CD4-positive, alpha-beta memory T cell (primary cell): ENCODE data around the gene FCN1. TPM values are rescaled to one million over a fixed set of nuclear protein-coding genes. Genes with fewer than 3 reads are reported as not detected.

Experiments
- CTCF ChIA-PET: fragments of 350-600 bp; sonication (Branson Sonifier 250); formaldehyde crosslinking; loops from one replicate; lab custom pipeline; 2021; ENCODE audit warnings: inconsistent platforms; ENCODE audit not compliant: partially characterized antibody; lab: Charles Lee
- POLR2A ChIA-PET: fragments of 350-600 bp; sonication (Branson Sonifier 250); formaldehyde crosslinking; loops from one replicate; lab custom pipeline; 2021; ENCODE audit not compliant: partially characterized antibody; lab: Charles Lee
- DNase-seq, 5 donors: peaks; one replicate each; pipeline versions ENCODE4 v3.0.0 to v3.0.0-alpha.2; 2020 to 2022; ENCODE audit warnings: mixed read lengths in 1 of 5
- H3K27ac ChIP-seq: one replicate; pipeline ENCODE4 v1.7.0; 2013; ENCODE audit warnings: low read depth, low read length
- H3K27me3 ChIP-seq: 2 replicates; pipeline ENCODE4 v1.7.0; 2013; ENCODE audit warnings: mild to moderate bottlenecking, low read length, moderate library complexity; ENCODE audit not compliant: insufficient read depth
- H3K36me3 ChIP-seq: 2 replicates; pipeline ENCODE4 v1.7.0; 2013; ENCODE audit warnings: mild to moderate bottlenecking, low read length, moderate library complexity; ENCODE audit not compliant: insufficient read depth
- H3K4me1 ChIP-seq: 2 replicates; pipeline ENCODE4 v1.7.0; 2013; ENCODE audit warnings: mild to moderate bottlenecking, low read length, moderate library complexity; ENCODE audit not compliant: insufficient read depth
- H3K4me3 ChIP-seq, 2 donors: one replicate each; pipeline ENCODE4 v1.7.0; 2013; ENCODE audit warnings: low read length in 2 of 2, mild to moderate bottlenecking in 1 of 2
- H3K9me3 ChIP-seq, 2 donors: one replicate each; pipeline ENCODE4 v1.7.0; 2013; ENCODE audit warnings: low read length in 2 of 2, control low read depth in 1 of 2; ENCODE audit not compliant: control insufficient read depth in 1 of 2
- H3K27ac Mint-ChIP-seq, 7 donors: one replicate each; pipeline ENCODE4 v1.8.0; 2020 to 2021; ENCODE audit warnings: mixed read lengths in 7 of 7, mild to moderate bottlenecking in 6 of 7, inconsistent platforms in 3 of 7, moderate library complexity in 3 of 7
- H3K27me3 Mint-ChIP-seq, 2 donors: one replicate each; pipeline ENCODE4 v1.8.0; 2020 to 2021; ENCODE audit warnings: mixed read lengths in 2 of 2
- H3K36me3 Mint-ChIP-seq, 2 donors: one replicate each; pipeline ENCODE4 v1.8.0; 2020 to 2021; ENCODE audit warnings: mixed read lengths in 2 of 2, inconsistent platforms in 1 of 2, mild to moderate bottlenecking in 1 of 2
- H3K4me1 Mint-ChIP-seq, 4 donors: one replicate each; pipeline ENCODE4 v1.8.0; 2020 to 2021; ENCODE audit warnings: mixed read lengths in 4 of 4, mild to moderate bottlenecking in 1 of 4
- H3K4me3 Mint-ChIP-seq, 8 donors: one replicate each; pipeline ENCODE4 v1.8.0; 2020 to 2021; ENCODE audit warnings: mixed read lengths in 8 of 8, mild to moderate bottlenecking in 7 of 8, moderate library complexity in 6 of 8, inconsistent platforms in 3 of 8
- H3K9me3 Mint-ChIP-seq, 8 donors: one replicate each; pipeline ENCODE4 v1.8.0; 2020 to 2021; ENCODE audit warnings: mixed read lengths in 8 of 8, mild to moderate bottlenecking in 5 of 8, inconsistent platforms in 3 of 8, moderate library complexity in 1 of 8
- intact Hi-C: fragments of 100-400 bp; cut with micrococcal nuclease; formaldehyde crosslinking; loops from one replicate; pipeline ENCODE4 v1.15.1; 2023
- polyA plus RNA-seq, 2 donors: library from polyadenylated mRNA; unstranded; fragments of 300-500 nt; fragmentation: Illumina TruSeq; gene quantifications; one replicate each; pipeline ENCODE4 v1.2.3, GENCODE V29; 2021
- total RNA-seq, 2 experiments: library from RNA; stranded (reverse); gene quantifications; one replicate each; pipeline ENCODE4 v1.2.3, GENCODE V29; 2021

FCN1 gene
- total and polyA plus RNA-seq, 4 experiments from 2014 or later = 0.48 to 4.6 (median 2.5) TPM

DNA sequence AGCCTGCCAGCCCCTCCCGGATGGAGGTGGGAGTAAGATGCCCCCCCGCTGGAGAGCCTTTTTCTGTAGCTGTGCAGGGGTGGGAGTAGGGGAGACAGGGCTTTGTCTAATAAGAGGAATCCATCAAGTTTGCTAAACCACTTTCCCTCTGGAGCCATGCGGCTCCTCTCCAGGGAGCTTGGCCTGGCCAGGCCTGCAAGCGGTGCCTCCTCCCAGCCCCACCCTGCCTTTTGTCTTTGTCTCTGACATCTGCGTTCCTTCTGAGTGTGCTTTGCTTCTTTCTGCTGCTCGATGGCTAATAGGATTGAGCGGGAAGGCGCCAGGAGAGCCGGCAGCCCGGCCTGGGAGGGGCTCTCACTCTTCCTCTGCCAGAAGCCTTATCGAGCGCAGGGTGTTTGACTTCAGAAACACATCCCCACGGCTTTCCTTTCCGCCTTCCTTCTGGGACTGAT, 26.7 kb upstream of the FCN1 start:
- Histone ChIP-seq H3K27ac (no peak overlapping the region), H3K27me3 (no peaks in the 10 kb centered on the region), H3K9me3 (no peaks in the 10 kb centered on the region), H3K4me3 (no peak overlapping the region), H3K4me1 (no peaks in the 10 kb centered on the region), H3K36me3 (no peaks in the 10 kb centered on the region)
- Mint-ChIP-seq H3K9me3 (no peaks in the 10 kb centered on the region), H3K4me1 (no peaks in the 10 kb centered on the region), H3K27me3 (peaks cover 3 to 4% of the 10 kb centered on the region in 2 donors), H3K36me3 (no peaks in the 10 kb centered on the region), H3K27ac (no peak overlapping the region), H3K4me3 (no peak overlapping the region)
- ChIA-PET POLR2A (no interaction called here), CTCF (no interaction called here)
- intact Hi-C loops = no loop called here
- no peak for DNase-seq

- H3K27ac ChIP-seq = no peak overlapping the region
- intact Hi-C loops = no loop called here
- H3K4me1 ChIP-seq = no peaks in the 10 kb centered on the region
- no peaks in the 10 kb centered on the region for H3K4me1 Mint-ChIP-seq
- no peaks in the 10 kb centered on the region for H3K36me3 ChIP-seq
- H3K4me3 ChIP-seq = no peak overlapping the region
- H3K9me3 Mint-ChIP-seq = no peaks in the 10 kb centered on the region
- H3K36me3 Mint-ChIP-seq = no peaks in the 10 kb centered on the region
- no peaks in the 10 kb centered on the region for H3K9me3 ChIP-seq
- H3K27ac Mint-ChIP-seq = no peak overlapping the region
- POLR2A ChIA-PET = no interaction called here
- H3K4me3 Mint-ChIP-seq = no peak overlapping the region
- peaks cover 3 to 4% of the 10 kb centered on the region in 2 donors for H3K27me3 Mint-ChIP-seq
- CTCF ChIA-PET = no interaction called here
- no peak for DNase-seq
- no peaks in the 10 kb centered on the region for H3K27me3 ChIP-seq
These were observed 26.1 kb upstream of the FCN1 start for GRCh38 chr9:134943836-134944235.

GRCh38 chr9:134943411-134943810, 25.7 kb upstream of the FCN1 start:
- no peaks in the 10 kb centered on the region for H3K9me3 ChIP-seq
- Mint-ChIP-seq H3K36me3 (no peaks in the 10 kb centered on the region), H3K9me3 (no peaks in the 10 kb centered on the region), H3K27me3 (peaks cover 3 to 4% of the 10 kb centered on the region in 2 donors), H3K4me3 (no peak overlapping the region), H3K4me1 (no peaks in the 10 kb centered on the region), H3K27ac (no peak overlapping the region)
- no peaks in the 10 kb centered on the region for H3K27me3 ChIP-seq
- H3K36me3 ChIP-seq = no peaks in the 10 kb centered on the region
- DNase-seq = no peak
- ChIA-PET POLR2A (no interaction called here), CTCF (no interaction called here)
- intact Hi-C loops = no loop called here
- no peaks in the 10 kb centered on the region for H3K4me1 ChIP-seq
- no peak overlapping the region for H3K4me3 ChIP-seq
- no peak overlapping the region for H3K27ac ChIP-seq

- DNase-seq = no peak
- H3K36me3 Mint-ChIP-seq = no peaks in the 10 kb centered on the region
- POLR2A ChIA-PET = no interaction called here
- H3K27ac Mint-ChIP-seq = no peak overlapping the region
- no peak overlapping the region for H3K4me3 ChIP-seq
- intact Hi-C loops = no loop called here
- CTCF ChIA-PET = no interaction called here
- no peaks in the 10 kb centered on the region for H3K9me3 Mint-ChIP-seq
- no peaks in the 10 kb centered on the region for H3K27me3 ChIP-seq
- H3K27ac ChIP-seq = no peak overlapping the region
- no peaks in the 10 kb centered on the region for H3K9me3 ChIP-seq
- no peak overlapping the region for H3K4me3 Mint-ChIP-seq
- no peaks in the 10 kb centered on the region for H3K4me1 Mint-ChIP-seq
- peaks cover 3 to 4% of the 10 kb centered on the region in 2 donors for H3K27me3 Mint-ChIP-seq
- no peaks in the 10 kb centered on the region for H3K36me3 ChIP-seq
- no peaks in the 10 kb centered on the region for H3K4me1 ChIP-seq
These were observed 25.1 kb upstream of the FCN1 start for GRCh38 chr9:134942788-134943184.

DNA sequence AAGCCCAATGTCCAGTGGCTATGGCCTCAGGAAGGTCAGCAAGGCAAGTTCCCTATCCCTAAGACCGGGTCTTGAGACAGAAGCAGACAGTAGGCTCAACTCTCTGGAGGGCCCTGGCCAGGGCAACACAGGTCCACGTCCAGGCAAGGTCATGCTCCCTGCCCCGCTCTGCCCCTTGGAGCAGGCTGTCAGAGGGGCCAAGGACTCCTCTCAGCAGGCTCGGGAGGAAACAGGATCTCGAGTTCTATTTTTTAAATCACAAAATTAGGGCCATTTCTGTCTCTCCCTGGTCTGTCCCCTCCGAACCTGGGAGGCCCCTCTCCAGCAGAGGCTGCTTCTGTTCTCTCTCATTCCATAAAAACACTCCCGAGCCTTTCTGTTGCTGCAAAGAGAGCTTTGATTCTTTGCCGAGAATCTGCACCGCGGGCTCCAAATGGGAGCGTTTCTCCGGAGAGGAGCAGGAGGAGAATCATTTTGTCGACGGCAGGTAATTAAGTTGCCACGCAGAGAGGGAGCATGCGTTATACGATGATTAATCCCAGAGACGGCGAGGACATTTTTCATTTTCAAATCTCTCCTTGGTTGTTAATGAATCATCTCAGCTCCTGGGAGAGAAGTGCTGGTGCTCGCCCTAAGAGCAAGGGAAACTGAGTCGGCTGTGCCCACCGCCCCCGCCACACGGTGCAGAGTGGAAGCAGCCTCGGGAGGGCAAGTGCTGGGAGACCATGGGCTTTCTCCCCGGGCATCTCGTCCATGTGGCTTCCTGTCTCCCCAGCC, 24.5 kb upstream of the FCN1 start:
- Mint-ChIP-seq H3K4me3 (no peak overlapping the region), H3K27me3 (peaks cover 3 to 4% of the 10 kb centered on the region in 2 donors), H3K36me3 (no peaks in the 10 kb centered on the region), H3K4me1 (no peaks in the 10 kb centered on the region), H3K27ac (no peak overlapping the region), H3K9me3 (no peaks in the 10 kb centered on the region)
- intact Hi-C loops = no loop called here
- no peaks in the 10 kb centered on the region for H3K36me3 ChIP-seq
- CTCF ChIA-PET = no interaction called here
- no peaks in the 10 kb centered on the region for H3K4me1 ChIP-seq
- POLR2A ChIA-PET = no interaction called here
- H3K4me3 ChIP-seq = no peak overlapping the region
- no peaks in the 10 kb centered on the region for H3K27me3 ChIP-seq
- no peak overlapping the region for H3K27ac ChIP-seq
- DNase-seq = no peak
- H3K9me3 ChIP-seq = no peaks in the 10 kb centered on the region

DNA sequence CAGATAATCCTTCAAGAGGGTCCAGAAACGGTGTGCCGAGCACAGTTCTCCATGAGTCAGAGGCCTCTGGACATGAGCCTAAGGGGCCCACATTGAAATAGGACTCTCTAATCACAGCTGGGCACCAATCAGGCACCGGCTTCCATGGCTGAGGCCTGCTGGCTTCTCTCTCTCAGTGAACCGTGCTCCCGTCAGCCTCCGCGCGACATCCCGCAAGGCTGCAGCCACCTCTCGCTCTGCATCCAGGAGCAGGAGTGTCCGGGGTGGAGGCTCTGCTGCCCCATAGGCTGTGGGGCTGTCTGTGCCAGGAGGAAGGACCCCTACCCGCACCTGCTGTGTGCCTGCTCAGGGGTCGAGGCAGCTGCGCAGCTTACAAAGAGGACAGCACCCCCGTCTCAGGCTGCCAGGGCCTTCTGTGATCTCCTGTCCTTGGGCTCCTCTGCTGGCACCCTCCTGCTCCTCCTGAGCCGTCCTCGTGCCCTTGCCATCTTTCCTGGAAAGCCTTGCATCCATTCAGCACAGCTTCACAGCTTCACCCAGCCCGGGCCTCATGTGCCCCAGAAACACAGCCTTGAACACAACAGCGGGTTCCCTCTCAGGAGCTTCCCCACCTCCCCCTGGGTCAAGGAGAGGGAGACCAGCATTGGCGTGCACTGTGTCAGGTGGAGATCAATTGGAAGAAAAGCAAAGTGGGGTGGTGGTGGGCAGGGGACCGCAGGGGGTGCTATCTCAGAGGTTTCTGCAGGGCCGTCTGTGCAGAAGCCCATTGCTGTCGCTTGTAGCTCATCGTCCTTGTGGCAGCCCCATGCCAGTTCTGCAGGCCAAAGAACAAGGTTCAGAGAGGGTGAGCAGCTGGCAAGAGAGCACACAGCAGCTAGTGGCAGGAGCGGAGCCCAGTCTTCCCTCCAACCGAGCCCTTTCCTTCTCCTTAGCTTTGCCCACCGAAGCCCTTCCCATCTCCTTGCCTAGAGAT, 22.8 kb upstream of the FCN1 start:
- H3K36me3 Mint-ChIP-seq = no peaks in the 10 kb centered on the region
- H3K9me3 Mint-ChIP-seq = no peaks in the 10 kb centered on the region
- intact Hi-C loops = no loop called here

GRCh38 chr9:134939836-134940235, 22.1 kb upstream of the FCN1 start:
- intact Hi-C loops = no loop called here
- POLR2A ChIA-PET = no interaction called here
- H3K9me3 ChIP-seq = no peaks in the 10 kb centered on the region
- no peaks in the 10 kb centered on the region for H3K36me3 Mint-ChIP-seq
- H3K9me3 Mint-ChIP-seq = no peaks in the 10 kb centered on the region
- H3K27me3 ChIP-seq = no peaks in the 10 kb centered on the region
- no peaks in the 10 kb centered on the region for H3K4me1 Mint-ChIP-seq
- no peaks in the 10 kb centered on the region for H3K36me3 ChIP-seq
- H3K4me3 Mint-ChIP-seq = no peak overlapping the region
- no peaks in the 10 kb centered on the region for H3K4me1 ChIP-seq
- no peak overlapping the region for H3K27ac ChIP-seq
- H3K27me3 Mint-ChIP-seq = peaks cover 3 to 6% of the 10 kb centered on the region in 2 donors
- H3K4me3 ChIP-seq = no peak overlapping the region
- DNase-seq = no peak
- H3K27ac Mint-ChIP-seq = no peak overlapping the region
- CTCF ChIA-PET = no interaction called here

More for the DNA sequence above, 22.8 kb upstream of the FCN1 start:
- Histone ChIP-seq H3K27me3 (no peaks in the 10 kb centered on the region), H3K4me3 (no peak overlapping the region), H3K36me3 (no peaks in the 10 kb centered on the region), H3K9me3 (no peaks in the 10 kb centered on the region), H3K4me1 (no peaks in the 10 kb centered on the region), H3K27ac (no peak overlapping the region)
- no peaks in the 10 kb centered on the region for H3K4me1 Mint-ChIP-seq
- H3K27ac Mint-ChIP-seq = no peak overlapping the region
- no peak for DNase-seq
- CTCF ChIA-PET = no interaction called here
- no peak overlapping the region for H3K4me3 Mint-ChIP-seq
- peaks cover 3 to 4% of the 10 kb centered on the region in 2 donors for H3K27me3 Mint-ChIP-seq
- POLR2A ChIA-PET = no interaction called here
